Measurements from ENCODE around the gene PM20D2. TPM values are rescaled to one million over a fixed set of nuclear protein-coding genes. Genes with fewer than 3 reads are reported as not detected.

PM20D2 gene
- total RNA-seq, 1 donor from 2014 or later: 13.7 TPM

DNA sequence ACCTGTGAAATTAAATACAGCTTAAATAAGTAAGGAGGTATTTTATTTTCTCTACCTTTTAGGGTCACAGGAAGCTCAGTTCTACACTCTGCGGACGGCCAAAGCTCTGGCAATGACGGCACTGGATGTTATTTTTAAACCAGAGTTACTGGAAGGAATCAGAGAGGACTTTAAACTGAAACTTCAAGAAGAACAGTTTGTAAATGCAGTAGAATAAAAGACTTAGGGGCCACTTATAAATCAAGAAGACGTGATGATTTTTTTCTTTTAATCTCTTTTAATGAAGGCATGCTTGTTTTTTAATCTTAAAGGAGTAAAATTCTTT is 16.2 kb downstream of the PM20D2 start:
- Mint-ChIP-seq H3K27me3 (ENCODE audit: low read depth) (no peaks in the 10 kb centered on the region), H3K4me1 (no peaks in the 10 kb centered on the region), H3K36me3 (peaks cover 16% of the 10 kb centered on the region), H3K9me3 (no peaks in the 10 kb centered on the region), H3K27ac (no peak overlapping the region), H3K4me3 (no peak overlapping the region)
- TF ChIP-seq, protein P1, sequence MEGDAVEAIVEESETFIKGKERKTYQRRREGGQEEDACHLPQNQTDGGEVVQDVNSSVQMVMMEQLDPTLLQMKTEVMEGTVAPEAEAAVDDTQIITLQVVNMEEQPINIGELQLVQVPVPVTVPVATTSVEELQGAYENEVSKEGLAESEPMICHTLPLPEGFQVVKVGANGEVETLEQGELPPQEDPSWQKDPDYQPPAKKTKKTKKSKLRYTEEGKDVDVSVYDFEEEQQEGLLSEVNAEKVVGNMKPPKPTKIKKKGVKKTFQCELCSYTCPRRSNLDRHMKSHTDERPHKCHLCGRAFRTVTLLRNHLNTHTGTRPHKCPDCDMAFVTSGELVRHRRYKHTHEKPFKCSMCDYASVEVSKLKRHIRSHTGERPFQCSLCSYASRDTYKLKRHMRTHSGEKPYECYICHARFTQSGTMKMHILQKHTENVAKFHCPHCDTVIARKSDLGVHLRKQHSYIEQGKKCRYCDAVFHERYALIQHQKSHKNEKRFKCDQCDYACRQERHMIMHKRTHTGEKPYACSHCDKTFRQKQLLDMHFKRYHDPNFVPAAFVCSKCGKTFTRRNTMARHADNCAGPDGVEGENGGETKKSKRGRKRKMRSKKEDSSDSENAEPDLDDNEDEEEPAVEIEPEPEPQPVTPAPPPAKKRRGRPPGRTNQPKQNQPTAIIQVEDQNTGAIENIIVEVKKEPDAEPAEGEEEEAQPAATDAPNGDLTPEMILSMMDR (IDR thresholded peaks at IDR 0.05; ENCODE audit: unreplicated experiment): no peak
- no peak for DNase-seq (ENCODE audit: low spot score in 2 of 2, unreplicated experiment in 2 of 2)

DNA sequence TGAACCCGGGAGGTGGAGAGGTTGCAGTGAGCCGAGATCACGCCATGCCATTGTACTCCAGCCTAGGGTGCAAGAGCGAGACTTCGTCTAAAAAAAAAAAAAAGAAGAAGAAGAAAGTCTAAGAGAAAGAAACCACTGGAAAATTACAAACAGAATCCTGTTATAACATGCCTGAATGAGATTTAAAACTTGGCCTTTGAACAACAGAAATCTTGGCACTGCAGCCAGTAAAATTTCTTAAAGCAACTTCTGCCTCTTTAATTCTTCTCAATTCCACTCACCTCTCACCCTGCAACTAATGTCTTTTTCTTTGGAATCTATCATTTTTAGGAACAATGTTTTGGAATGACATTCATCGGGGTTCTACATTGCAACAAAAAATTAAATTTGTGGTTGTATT is 26.3 kb downstream of the PM20D2 start:
- peaks cover 2% of the 10 kb centered on the region for H3K9me3 Mint-ChIP-seq
- no peaks in the 10 kb centered on the region for H3K4me1 Mint-ChIP-seq
- no peak overlapping the region for H3K27ac Mint-ChIP-seq
- TF ChIP-seq, protein P1 (IDR thresholded peaks at IDR 0.05; ENCODE audit: unreplicated experiment): no peak
- H3K4me3 Mint-ChIP-seq: no peak overlapping the region
- H3K36me3 Mint-ChIP-seq: no peaks in the 10 kb centered on the region
- DNase-seq (ENCODE audit: low spot score in 2 of 2, unreplicated experiment in 2 of 2): no peak
- H3K27me3 Mint-ChIP-seq (ENCODE audit: low read depth): no peaks in the 10 kb centered on the region

DNA sequence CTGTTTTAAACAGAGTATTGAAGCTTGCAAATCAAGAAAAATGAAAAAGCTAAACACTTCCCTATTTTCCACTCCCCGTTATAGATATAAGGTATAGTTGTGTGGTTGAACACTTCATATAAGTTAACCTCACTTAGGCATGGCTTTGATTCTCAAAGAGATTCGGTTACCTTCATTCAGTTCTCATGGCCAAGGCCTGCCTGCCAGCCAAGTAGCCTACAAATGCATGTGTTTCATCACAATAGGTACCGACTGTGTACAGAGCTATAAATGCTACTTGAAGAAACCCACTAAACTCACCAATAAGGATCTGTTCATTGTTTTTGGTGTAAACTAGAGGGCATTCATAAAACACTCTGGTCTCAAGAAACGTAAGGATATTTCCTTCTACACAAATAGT is 27.8 kb downstream of the PM20D2 start:
- Mint-ChIP-seq H3K36me3 (no peaks in the 10 kb centered on the region), H3K27me3 (ENCODE audit: low read depth) (peaks cover 2% of the 10 kb centered on the region), H3K9me3 (peaks cover 2% of the 10 kb centered on the region), H3K4me3 (no peak overlapping the region), H3K4me1 (no peaks in the 10 kb centered on the region), H3K27ac (no peak overlapping the region)
- no peak for DNase-seq (ENCODE audit: low spot score in 2 of 2, unreplicated experiment in 2 of 2)
- TF ChIP-seq, protein P1 (IDR thresholded peaks at IDR 0.05; ENCODE audit: unreplicated experiment): no peak

DNA sequence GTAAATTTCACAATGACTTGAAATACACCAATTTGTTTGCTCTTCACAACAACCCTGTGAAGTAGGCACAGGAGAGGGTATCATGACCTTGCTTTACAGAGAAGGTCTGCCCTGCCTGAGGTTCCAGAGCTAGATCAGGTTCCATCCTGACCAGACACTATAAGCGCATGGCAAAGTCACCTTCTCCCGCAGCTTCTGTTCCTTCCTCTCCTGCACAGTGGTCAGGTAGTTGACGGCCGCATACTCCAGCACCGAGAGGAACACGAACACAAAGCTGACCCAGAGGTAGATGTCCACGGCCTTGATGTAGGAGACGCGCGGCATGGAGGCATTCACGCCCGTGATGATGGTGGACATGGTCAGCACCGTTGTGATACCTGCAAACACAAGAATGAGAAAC is 34.3 kb downstream of the PM20D2 start:
- no peaks in the 10 kb centered on the region for H3K36me3 Mint-ChIP-seq
- DNase-seq (ENCODE audit: low spot score in 2 of 2, unreplicated experiment in 2 of 2): no peak
- TF ChIP-seq, protein P1 (IDR thresholded peaks at IDR 0.05; ENCODE audit: unreplicated experiment): no peak
- H3K4me1 Mint-ChIP-seq: no peaks in the 10 kb centered on the region
- no peaks in the 10 kb centered on the region for H3K9me3 Mint-ChIP-seq
- no peak overlapping the region for H3K27ac Mint-ChIP-seq
- peaks cover 22% of the 10 kb centered on the region for H3K27me3 Mint-ChIP-seq (ENCODE audit: low read depth)
- H3K4me3 Mint-ChIP-seq: no peak overlapping the region

DNA sequence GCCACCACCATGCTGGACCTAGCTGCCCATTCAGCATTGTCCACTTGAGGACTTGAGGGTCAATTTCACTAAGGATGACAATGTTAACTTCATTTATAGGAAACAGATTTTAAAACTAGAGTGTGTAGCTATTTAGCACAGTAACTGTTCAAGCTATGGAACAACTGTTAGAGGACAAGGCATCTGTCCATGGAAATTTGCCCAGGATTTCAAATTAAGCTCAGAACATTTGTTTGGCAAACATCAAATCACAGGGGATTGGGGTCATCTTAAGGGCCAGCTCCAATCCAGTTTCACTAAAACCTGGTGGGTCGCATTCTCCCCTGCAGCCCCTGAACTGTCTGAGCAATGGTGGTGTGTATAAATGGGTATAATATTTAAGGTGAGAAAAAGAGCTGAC is 35.1 kb downstream of the PM20D2 start:
- Mint-ChIP-seq H3K27me3 (ENCODE audit: low read depth) (peaks cover 22% of the 10 kb centered on the region), H3K4me1 (no peaks in the 10 kb centered on the region), H3K9me3 (no peaks in the 10 kb centered on the region), H3K4me3 (no peak overlapping the region), H3K36me3 (no peaks in the 10 kb centered on the region), H3K27ac (no peak overlapping the region)
- no peak for DNase-seq (ENCODE audit: low spot score in 2 of 2, unreplicated experiment in 2 of 2)
- TF ChIP-seq, protein P1 (IDR thresholded peaks at IDR 0.05; ENCODE audit: unreplicated experiment): no peak

DNA sequence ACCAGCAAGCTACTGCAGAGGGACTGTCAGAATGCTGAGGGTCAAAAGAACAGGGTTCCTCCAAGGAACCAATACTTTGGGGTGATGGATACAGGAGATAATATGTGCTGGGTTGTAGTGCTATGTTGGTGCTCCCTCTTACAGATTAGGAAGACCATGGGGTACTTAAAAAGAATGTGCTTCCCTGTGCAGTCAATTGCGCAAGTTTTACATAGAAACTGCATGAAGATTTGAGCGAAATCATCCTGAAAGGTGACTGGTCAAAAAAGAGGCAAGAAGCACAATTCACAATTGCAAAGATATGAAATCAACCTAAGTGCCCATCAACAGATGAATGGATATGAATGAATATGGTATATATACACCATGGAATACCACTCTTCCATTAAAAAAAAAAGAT is 37.4 kb downstream of the PM20D2 start:
- Mint-ChIP-seq H3K27me3 (ENCODE audit: low read depth) (peaks cover 20% of the 10 kb centered on the region), H3K9me3 (no peaks in the 10 kb centered on the region), H3K36me3 (no peaks in the 10 kb centered on the region), H3K4me1 (no peaks in the 10 kb centered on the region), H3K4me3 (no peak overlapping the region), H3K27ac (no peak overlapping the region)
- TF ChIP-seq, protein P1 (IDR thresholded peaks at IDR 0.05; ENCODE audit: unreplicated experiment): no peak
- no peak for DNase-seq (ENCODE audit: low spot score in 2 of 2, unreplicated experiment in 2 of 2)
